NT2/D1 (cell line): ENCODE measurements around the gene UGT1A3.

ENCODE experiments used
- DNase-seq: peaks from one replicate; pipeline ENCODE4 v3.0.0-alpha.2; 2011; ENCODE audit warnings: low read depth, low spot score
- H3K27me3 ChIP-seq: 2 replicates; pipeline ENCODE4 v1.6.0; 2011; ENCODE audit warnings: mild to moderate bottlenecking; ENCODE audit not compliant: insufficient read length, insufficient read depth
- H3K36me3 ChIP-seq: 2 replicates; pipeline ENCODE4 v1.6.1; 2011; ENCODE audit warnings: mild to moderate bottlenecking, low read length, mixed read lengths; ENCODE audit not compliant: insufficient read depth, insufficient read length
- H3K4me1 ChIP-seq: 2 replicates; pipeline ENCODE4 v1.5.1; 2011; ENCODE audit not compliant: insufficient read depth, insufficient read length
- H3K4me3 ChIP-seq: 2 replicates; pipeline ENCODE4 v1.5.1; 2011; ENCODE audit warnings: low read depth; ENCODE audit not compliant: insufficient read length
- H3K9ac ChIP-seq: 2 replicates; pipeline ENCODE4 v1.6.0; 2011; ENCODE audit warnings: low read depth; ENCODE audit not compliant: insufficient read length
- H3K9me3 ChIP-seq: 2 replicates; pipeline ENCODE4 v1.5.1; 2011; ENCODE audit warnings: mild to moderate bottlenecking, low read length; ENCODE audit not compliant: insufficient read depth
- SUZ12 ChIP-seq: IDR thresholded peaks from 2 replicates; pipeline ENCODE4 v1.6.1; 2011; ENCODE audit not compliant: insufficient read length, insufficient read depth; ENCODE audit errors: extremely low read depth
- YY1 ChIP-seq: IDR thresholded peaks from 2 replicates; pipeline ENCODE4 v1.6.1; 2011; ENCODE audit not compliant: insufficient read length, insufficient read depth
- ZNF274 ChIP-seq: IDR thresholded peaks from 2 replicates; pipeline ENCODE4 v1.6.1; 2011; ENCODE audit warnings: mild to moderate bottlenecking, low read depth, low read length

The UGT1A3 gene

GRCh38 chr2:233754872-233755611 is 26.2 kb downstream of the UGT1A3 start:
- Histone ChIP-seq H3K4me3 (no peak overlapping the region), H3K27me3 (no peaks in the 10 kb centered on the region), H3K36me3 (no peaks in the 10 kb centered on the region), H3K4me1 (no peaks in the 10 kb centered on the region), H3K9me3 (peaks cover 17% of the 10 kb centered on the region; the same call in 1 of the 2 replicates), H3K9ac (no peak overlapping the region)
- no peak for TF ChIP-seq SUZ12
- no peak for TF ChIP-seq ZNF274
- TF ChIP-seq YY1 = no peak
- no peak for DNase-seq

DNA sequence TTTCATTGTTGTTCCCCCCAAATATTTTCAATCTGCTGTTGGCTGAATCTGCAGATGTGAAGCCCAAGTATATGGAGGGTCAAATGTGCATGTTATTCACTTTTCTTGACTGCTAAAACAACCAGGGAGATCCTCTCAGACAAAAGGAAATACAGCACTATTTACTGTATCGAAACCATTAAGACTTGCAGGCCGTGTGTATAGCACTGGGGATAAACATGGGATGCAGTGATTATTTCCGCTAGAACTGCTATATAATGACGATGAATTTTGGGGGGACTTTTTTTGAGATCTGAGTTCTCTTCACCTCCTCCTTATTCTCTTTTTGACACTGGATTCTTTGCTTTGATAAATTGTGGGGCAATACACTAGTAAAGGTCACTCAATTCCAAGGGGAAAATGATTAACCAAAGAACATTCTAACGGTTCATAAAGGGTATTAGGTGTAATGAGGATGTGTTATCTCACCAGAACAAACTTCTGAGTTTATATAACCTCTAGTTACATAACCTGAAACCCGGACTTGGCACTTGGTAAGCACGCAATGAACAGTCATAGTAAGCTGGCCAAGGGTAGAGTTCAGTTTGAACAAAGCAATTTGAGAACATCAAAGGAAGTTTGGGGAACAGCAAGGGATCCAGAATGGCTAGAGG is 27.7 kb downstream of the UGT1A3 start:
- no peak overlapping the region for H3K9ac ChIP-seq
- no peaks in the 10 kb centered on the region for H3K27me3 ChIP-seq
- no peak for TF ChIP-seq YY1
- TF ChIP-seq SUZ12 = no peak
- TF ChIP-seq ZNF274 = no peak
- no peaks in the 10 kb centered on the region for H3K36me3 ChIP-seq
- no peak overlapping the region for H3K4me3 ChIP-seq
- H3K9me3 ChIP-seq = peaks cover 5% of the 10 kb centered on the region; the same call in 1 of the 2 replicates
- DNase-seq = no peak
- no peaks in the 10 kb centered on the region for H3K4me1 ChIP-seq

- peaks cover 3% of the 10 kb centered on the region; the same call in 1 of the 2 replicates for H3K9me3 ChIP-seq
- no peaks in the 10 kb centered on the region for H3K27me3 ChIP-seq
- TF ChIP-seq YY1 (no peak), SUZ12 (no peak), ZNF274 (no peak)
- no peak overlapping the region for H3K9ac ChIP-seq
- H3K4me3 ChIP-seq = no peak overlapping the region
- no peaks in the 10 kb centered on the region for H3K4me1 ChIP-seq
- no peak for DNase-seq
- no peaks in the 10 kb centered on the region for H3K36me3 ChIP-seq
Observed at GRCh38 chr2:233758141-233758540, 29.3 kb downstream of the UGT1A3 start.

DNA sequence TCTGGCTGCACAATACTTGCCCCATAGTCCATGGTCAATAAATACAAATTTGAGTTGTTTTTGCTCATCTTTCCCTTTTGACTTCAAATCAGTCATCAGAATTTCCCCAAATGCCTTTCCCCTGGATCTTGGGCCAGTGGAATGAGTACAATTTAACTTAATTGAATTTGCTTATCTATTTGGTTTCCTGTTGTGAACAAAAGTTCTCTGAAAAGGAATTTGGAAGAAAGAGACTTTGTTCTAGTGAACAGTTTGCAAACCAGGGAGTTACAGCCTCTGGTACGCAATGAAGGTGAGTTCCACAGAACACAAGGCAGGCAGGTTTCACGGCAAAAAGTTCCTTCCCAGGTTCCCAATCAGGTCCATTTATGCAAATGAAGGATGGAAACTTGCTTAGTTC is 30.0 kb downstream of the UGT1A3 start:
- Histone ChIP-seq H3K27me3 (no peaks in the 10 kb centered on the region), H3K4me3 (no peak overlapping the region), H3K4me1 (no peaks in the 10 kb centered on the region), H3K9me3 (peaks cover 3% of the 10 kb centered on the region; the same call in 1 of the 2 replicates), H3K9ac (no peak overlapping the region), H3K36me3 (no peaks in the 10 kb centered on the region)
- TF ChIP-seq SUZ12 (no peak), ZNF274 (no peak), YY1 (no peak)
- no peak for DNase-seq

- no peaks in the 10 kb centered on the region for H3K27me3 ChIP-seq
- H3K4me1 ChIP-seq = no peaks in the 10 kb centered on the region
- H3K9ac ChIP-seq = no peak within 1 kb of the TSS
- peaks cover 1% of the 10 kb centered on the region; the same call in 1 of the 2 replicates for H3K9me3 ChIP-seq
- no peaks in the 10 kb centered on the region for H3K36me3 ChIP-seq
- TF ChIP-seq YY1 (no peak), ZNF274 (no peak), SUZ12 (no peak)
- no peak within 1 kb of the TSS for H3K4me3 ChIP-seq
- no peak for DNase-seq
Observed at GRCh38 chr2:233760043-233760442, 31.2 kb downstream of the UGT1A3 start, which contains the start of gene UGT1A1. Gene UGT1A1, plus strand, starts transcription at chr2:233760270. Its CDS starts 18 bp downstream, at chr2:233760288.

DNA sequence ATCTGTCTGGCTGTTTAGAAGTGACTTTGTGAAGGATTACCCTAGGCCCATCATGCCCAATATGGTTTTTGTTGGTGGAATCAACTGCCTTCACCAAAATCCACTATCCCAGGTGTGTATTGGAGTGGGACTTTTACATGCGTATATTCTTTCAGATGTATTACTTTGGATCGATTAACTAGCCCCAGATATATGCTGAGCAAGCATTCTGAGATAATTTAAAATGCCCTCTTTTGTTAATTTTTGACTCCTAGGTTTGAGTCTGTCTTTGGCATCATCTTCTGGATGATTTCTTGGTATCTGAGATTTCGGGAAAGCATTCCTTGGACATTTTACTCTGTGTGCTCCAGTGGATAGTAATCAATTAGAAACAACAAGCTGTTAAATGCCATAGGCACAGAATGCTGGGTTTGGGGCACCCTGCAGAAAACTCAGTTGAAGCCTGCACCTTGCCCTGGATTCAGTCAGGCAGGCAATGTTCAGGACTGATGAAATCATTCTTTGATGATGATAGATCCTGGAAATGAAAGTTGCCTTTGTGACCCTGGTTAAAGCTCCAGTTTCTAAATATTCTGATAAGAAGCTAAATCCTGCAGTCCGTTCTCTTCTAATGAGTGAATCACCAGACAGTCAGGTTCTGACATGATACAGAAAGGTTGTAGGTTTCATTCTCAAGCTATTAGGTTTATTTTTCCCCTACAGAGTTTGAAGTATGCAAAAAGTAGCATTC is 32.4 kb downstream of the UGT1A3 start:
- H3K36me3 ChIP-seq = no peaks in the 10 kb centered on the region
- TF ChIP-seq YY1 (no peak), SUZ12 (no peak), ZNF274 (no peak)
- no peak overlapping the region for H3K4me3 ChIP-seq
- H3K9me3 ChIP-seq = no peaks in the 10 kb centered on the region
- H3K4me1 ChIP-seq = no peaks in the 10 kb centered on the region
- H3K27me3 ChIP-seq = no peaks in the 10 kb centered on the region
- DNase-seq = no peak
- no peak overlapping the region for H3K9ac ChIP-seq
